GM19455 (cell line): ENCODE results near the gene TTC12.

ENCODE experiments used
- ATAC-seq: cut with Tn5 transposase; IDR thresholded peaks from one replicate; pipeline ENCODE4 v1.9.1; 2021; ENCODE audit not compliant: unreplicated experiment

TTC12 gene

DNA sequence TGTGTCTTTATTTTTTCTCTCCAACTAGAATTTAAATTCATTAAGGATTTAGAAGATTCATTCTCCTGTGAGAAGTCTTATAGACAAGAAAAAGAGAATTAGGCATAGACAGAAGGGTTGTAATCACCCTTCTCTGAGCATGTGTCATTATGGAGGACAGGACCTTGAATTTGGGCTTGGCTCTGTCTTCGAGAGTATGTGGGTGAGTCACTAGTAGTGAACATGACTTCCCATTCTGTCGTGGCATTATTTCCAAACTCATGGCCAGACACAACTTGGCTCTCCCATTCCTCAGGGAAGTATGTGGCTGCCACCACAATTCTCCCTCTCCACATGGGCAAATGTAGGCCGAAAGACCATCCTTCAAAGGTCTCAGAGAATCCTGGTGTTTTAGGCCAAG is 58.9 kb downstream of the TTC12 start:
- ATAC-seq = no peak

DNA sequence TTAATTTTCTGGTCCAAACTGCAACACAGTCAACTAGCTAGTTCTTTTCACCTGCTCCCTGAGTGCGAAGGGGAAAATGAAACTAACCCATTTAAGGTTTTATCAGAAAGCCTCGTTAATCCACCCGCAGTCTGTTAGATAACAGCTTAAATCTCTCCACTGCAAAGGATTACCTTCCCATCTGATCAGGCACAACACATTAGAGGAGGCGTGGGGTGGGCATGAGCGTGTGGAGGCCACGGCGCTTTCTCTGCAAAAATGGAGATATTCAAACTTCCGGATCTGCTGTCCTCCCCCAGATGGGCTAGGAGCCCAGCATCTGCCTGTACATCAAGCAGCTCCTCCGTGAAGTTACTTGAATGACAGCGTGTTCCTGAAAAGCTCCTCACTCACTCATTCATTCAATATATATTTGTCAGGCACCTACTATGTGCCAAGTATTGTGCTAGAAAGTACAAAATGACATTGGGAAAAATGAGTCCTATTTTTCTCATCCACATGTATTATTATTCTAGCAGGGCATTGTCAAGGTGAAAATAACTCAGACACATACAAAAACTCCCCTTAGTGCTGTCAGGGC is 59.7 kb downstream of the TTC12 start:
- ATAC-seq = no peak

DNA sequence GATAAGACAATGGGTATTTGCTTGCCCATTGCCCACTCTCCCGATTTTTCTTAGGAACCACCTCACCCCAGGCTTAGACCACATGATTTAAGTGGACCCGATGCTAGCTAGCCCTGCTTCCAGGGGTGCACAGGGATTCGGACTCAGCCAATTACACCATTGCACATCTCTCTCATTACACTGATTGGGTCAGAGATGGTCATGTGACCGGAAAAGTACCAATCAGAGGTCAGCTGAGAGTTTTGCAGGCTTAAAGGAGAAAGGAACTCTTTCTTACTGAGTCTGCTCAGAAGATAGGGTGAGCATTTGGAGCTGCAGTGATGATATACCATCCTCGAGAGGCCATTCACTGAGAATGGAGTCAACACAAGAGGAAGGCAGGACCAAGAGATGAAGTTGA is 61.0 kb downstream of the TTC12 start:
- ATAC-seq = no peak

- no peak for ATAC-seq
Observed at GRCh38 chr11:113376156-113376555, 61.8 kb downstream of the TTC12 start.

GRCh38 chr11:113377681-113378412 is 63.5 kb downstream of the TTC12 start:
- ATAC-seq = no peak

DNA sequence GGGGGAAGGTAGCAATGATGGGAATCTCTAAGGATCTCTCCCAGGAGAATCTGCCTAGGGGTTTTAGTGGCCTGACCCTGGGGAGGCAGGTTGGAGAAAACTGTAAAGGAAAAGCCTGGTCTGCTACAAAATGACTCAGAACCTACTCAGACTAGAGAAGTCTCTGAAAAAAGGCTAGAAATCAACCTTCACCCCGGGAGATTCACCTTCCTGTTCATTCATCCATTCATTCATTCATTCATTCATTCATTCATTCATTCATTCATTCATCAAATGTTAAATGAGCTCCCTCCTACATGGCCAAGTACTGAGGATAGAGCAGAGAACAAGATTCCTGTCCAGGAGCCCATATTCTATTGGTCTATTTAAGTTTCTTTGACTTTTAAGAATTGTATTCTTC is 64.3 kb downstream of the TTC12 start:
- ATAC-seq = no peak

GRCh38 chr11:113382121-113382520 is 67.7 kb downstream of the TTC12 start:
- no peak for ATAC-seq

GRCh38 chr11:113384551-113384950 is 70.2 kb downstream of the TTC12 start:
- no peak for ATAC-seq

DNA sequence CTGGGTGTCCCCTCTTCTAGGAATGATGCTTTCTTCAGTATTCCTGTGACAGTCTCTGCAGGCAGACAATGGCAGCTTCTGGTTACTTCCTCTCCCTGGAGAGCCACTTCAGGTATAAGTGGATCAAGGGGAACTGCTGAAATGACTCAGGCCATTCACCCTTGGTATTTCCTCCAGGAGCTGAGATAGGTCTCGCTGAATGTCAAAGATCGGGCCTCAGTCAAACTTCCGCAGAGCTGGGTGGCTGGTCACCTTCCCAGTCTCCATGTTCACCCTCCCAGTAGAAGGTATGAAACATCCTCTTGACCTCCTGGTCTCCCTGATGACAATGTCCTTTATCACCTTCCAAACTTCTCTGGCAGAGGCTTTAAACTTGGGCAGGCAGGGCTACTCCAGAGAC is 71.4 kb downstream of the TTC12 start:
- ATAC-seq = no peak

GRCh38 chr11:113386866-113387265 is 72.5 kb downstream of the TTC12 start:
- ATAC-seq = no peak

- no peak for ATAC-seq
Observed at GRCh38 chr11:113387605-113388211, 73.3 kb downstream of the TTC12 start, which contains the start of gene ANKK1. TSS of gene ANKK1 (plus strand) at chr11:113387779. CDS start at chr11:113387885, 106 bp downstream.

- no peak for ATAC-seq
Observed at GRCh38 chr11:113389272-113389671, 74.9 kb downstream of the TTC12 start.

DNA sequence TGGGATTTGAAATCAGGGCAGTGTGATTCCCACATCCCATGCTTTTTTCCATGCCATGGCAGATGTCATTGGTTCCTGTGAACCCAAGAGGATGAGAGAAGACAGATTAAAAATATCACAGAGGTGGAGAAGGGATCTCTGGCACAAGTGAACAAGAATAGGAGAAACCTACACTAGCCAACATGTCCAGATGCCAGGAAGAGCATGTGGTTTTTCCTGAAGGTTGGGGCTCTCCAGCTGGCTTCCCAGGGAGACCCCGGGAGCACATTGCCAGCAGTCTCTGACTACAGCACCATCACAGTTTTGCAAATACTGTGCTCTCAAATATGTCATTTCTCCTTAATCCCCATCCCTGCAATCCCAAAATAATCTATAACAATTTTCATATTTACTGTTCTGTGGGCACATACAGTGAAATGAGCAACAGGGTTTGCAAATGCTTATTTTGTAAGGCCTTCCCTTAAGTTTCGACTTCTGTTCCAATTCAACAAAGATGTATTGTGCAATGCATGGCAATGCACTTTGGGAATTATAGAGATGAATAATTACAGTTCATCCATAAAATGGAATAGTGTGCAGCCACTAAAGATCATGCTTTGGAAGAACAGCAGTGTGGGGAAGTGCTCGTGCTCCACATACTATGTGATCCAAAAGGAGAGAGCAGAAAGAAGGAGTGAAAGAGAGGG is 78.0 kb downstream of the TTC12 start:
- no peak for ATAC-seq

DNA sequence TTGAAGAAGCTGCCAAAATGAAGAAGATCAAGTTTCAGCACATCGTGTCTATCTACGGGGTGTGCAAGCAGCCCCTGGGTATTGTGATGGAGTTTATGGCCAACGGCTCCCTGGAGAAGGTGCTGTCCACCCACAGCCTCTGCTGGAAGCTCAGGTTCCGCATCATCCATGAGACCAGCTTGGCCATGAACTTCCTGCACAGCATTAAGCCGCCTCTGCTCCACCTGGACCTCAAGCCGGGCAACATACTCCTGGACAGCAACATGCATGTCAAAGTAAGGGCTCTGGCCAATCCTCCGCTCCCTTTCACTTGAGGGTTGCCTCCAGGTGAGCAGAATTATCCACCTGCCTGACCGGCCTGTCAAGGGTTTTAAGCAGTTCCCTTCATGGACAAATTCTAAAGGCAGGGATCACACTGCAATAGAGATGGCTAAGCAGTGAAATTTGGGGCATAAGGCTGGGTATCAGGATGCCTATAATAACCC is 79.2 kb downstream of the TTC12 start:
- ATAC-seq = no peak

- no peak for ATAC-seq
Observed at GRCh38 chr11:113394919-113395318, 80.5 kb downstream of the TTC12 start.

GRCh38 chr11:113395782-113396336 is 81.5 kb downstream of the TTC12 start:
- no peak for ATAC-seq

DNA sequence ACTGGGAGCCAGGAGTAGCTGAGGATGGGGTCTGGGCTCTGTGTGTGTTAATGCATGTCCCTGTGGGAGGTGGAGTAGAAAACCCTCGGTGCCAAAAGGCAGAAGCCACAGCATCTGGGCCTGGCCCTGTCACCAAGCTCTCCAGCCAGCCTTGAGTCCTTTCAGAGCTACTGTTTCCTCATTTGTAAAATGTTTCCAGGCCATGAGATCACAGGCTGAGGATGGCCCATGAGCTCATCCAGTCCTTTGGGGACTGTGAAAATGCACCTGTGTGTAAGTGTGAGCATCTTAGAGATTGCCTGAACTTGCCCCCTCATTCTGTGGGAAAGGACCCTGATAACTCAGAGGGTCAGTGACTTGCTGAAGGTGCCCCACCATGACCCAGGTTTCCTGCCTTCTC is 82.3 kb downstream of the TTC12 start:
- no peak for ATAC-seq

DNA sequence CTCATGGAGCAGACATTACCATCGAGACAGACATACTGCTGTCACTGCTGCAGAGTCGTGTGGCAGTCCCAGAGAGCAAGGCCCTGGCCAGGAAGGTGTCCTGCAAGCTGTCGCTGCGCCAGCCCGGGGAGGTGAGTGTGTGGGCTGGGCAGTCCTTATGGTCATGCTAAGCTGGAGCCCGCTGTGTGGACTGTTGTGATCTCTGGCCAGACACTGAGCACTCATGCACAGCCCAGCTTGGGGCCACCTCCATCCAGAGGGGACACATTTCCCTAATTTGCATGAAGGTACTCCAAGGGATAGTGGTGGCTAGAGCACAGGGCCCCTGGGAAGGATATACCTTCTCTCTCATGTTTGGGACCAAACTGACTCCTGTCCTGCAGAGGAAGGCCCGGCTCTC is 82.8 kb downstream of the TTC12 start:
- no peak for ATAC-seq

DNA sequence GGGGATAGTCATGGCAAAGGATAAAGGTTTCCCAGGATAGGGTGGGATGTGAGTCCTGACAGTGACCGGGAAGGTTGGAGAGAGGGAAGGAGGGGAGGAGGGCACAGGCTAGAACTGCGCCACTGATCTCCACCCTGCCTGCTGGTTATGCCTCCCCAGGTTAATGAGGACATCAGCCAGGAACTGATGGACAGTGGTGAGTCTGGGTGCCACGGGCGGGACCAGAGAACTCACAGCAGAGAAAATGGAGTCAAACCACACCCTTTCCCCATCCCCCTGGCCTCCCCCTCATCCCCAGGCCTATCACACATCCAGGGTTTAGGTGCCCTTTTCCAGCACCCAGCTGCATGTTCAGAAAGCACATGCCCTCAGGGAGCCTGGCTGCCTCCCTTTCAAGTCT is 83.4 kb downstream of the TTC12 start:
- no peak for ATAC-seq

- no peak for ATAC-seq
Observed at GRCh38 chr11:113398669-113399430, 84.5 kb downstream of the TTC12 start.
